GM19467 (cell line): ENCODE results near the gene DOCK4.
"Not testable (repeated sequence)": the region's sequence is repeated elsewhere in the genome, so short reads cannot be mapped to it uniquely, and the experiment has no call there.

ENCODE experiments used
- ATAC-seq: cut with Tn5 transposase; IDR thresholded peaks from one replicate; pipeline ENCODE4 v1.9.1; 2021; ENCODE audit warnings: mild to moderate bottlenecking, moderate library complexity; ENCODE audit not compliant: unreplicated experiment

The DOCK4 gene

GRCh38 chr7:111914291-111914690 lies 291.9 kb downstream of the DOCK4 start:
- no peak for ATAC-seq

GRCh38 chr7:111911166-111911961 lies 294.8 kb downstream of the DOCK4 start:
- no peak for ATAC-seq

GRCh38 chr7:111910656-111911055 lies 295.5 kb downstream of the DOCK4 start:
- no peak for ATAC-seq

- not testable (repeated sequence) for ATAC-seq
Measured at GRCh38 chr7:111908673-111909072, 297.5 kb downstream of the DOCK4 start.

GRCh38 chr7:111903797-111904196 lies 302.4 kb downstream of the DOCK4 start:
- no peak for ATAC-seq

- ATAC-seq = no peak
Measured at GRCh38 chr7:111903016-111903415, 303.2 kb downstream of the DOCK4 start.

- ATAC-seq = no peak
Measured at GRCh38 chr7:111900283-111900682, 305.9 kb downstream of the DOCK4 start.

- no peak for ATAC-seq
Measured at GRCh38 chr7:111895049-111895448, 311.1 kb downstream of the DOCK4 start.

- no peak for ATAC-seq
Measured at GRCh38 chr7:111894518-111894917, 311.7 kb downstream of the DOCK4 start.

- no peak for ATAC-seq
Measured at GRCh38 chr7:111893190-111893589, 313.0 kb downstream of the DOCK4 start.

- no peak for ATAC-seq
Measured at GRCh38 chr7:111892588-111892987, 313.6 kb downstream of the DOCK4 start.

- ATAC-seq = no peak
Measured at GRCh38 chr7:111887734-111888133, 318.5 kb downstream of the DOCK4 start.

- no peak for ATAC-seq
Measured at GRCh38 chr7:111886233-111886632, 320.0 kb downstream of the DOCK4 start.

GRCh38 chr7:111883241-111883640 lies 323.0 kb downstream of the DOCK4 start:
- ATAC-seq = no peak

- no peak for ATAC-seq
Measured at GRCh38 chr7:111878785-111879184, 327.4 kb downstream of the DOCK4 start.

GRCh38 chr7:111877931-111878330 lies 328.3 kb downstream of the DOCK4 start:
- no peak for ATAC-seq

- ATAC-seq = no peak
Measured at GRCh38 chr7:111873963-111874690, 332.1 kb downstream of the DOCK4 start.

- ATAC-seq = no peak
Measured at GRCh38 chr7:111873326-111873646, 332.9 kb downstream of the DOCK4 start.

GRCh38 chr7:111872450-111873325 lies 333.5 kb downstream of the DOCK4 start:
- ATAC-seq = no peak

- no peak for ATAC-seq
Measured at GRCh38 chr7:111871283-111871682, 334.9 kb downstream of the DOCK4 start.

GRCh38 chr7:111869280-111869679 lies 336.9 kb downstream of the DOCK4 start:
- ATAC-seq = no peak
